Ovary (tissue), 3 donors: ENCODE measurements around the gene SRCIN1.

Experiments
- CTCF ChIP-seq, 3 donors: fragments of 450-650 bp in 2 of 3; fragments of 200-600 bp in 1 of 3; IDR thresholded peaks; one replicate each; pipeline versions ENCODE4 v1.5.1 to v1.8.0; 2016 to 2022; ENCODE audit warnings: antibody characterized with exemption in 3 of 3, mild to moderate bottlenecking in 1 of 3
- POLR2A ChIP-seq: fragments of 450-650 bp; IDR thresholded peaks from one replicate; pipeline ENCODE4 v1.6.1; 2017; ENCODE audit warnings: antibody characterized with exemption, mild to moderate bottlenecking, moderate library complexity
- donor health status: DM: no; HTN: no; CAD: no.

GRCh38 chr17:38564869-38565268 is 40.9 kb downstream of the SRCIN1 start:
- TF ChIP-seq CTCF (IDR thresholded peaks at IDR 0.05) (no peak), POLR2A (no peak)
